ENCODE measurements around the gene POU6F2. TPM values are rescaled to one million over a fixed set of nuclear protein-coding genes. Genes with fewer than 3 reads are reported as not detected.
A peak's percentile ranks its signal among the peaks of the same experiment; 100 is the strongest.

Gene POU6F2
- total and polyA plus RNA-seq, 5 donors from 2014 or later: not detected

DNA sequence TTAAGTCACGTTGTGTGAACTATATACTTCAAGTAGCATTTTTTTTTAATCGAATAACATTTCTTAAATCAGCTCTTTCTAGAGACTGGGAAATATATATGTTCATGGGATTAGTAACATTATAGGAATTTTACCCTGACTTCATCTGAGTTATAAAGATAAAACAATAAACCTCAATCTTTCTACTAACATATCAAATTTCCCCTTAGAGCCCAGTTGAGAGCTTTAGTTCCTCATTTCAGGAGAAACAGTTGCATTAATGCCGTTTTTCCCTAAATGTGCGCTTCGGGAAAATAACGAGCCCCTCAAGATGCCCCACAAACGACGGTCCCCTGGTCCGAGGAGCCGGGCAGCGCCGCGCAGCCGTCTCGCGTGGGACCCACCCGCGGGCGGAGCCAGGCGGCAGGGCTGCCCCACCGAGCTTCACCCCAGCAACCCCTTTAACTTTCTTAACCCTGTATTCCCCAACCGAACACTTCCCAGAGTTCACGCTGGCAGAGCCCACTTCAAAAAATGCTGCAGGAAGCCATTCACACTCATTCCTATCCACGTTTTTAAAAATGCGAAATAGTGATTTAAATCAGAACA lies 436.0 kb downstream of the POU6F2 start:
- ATAC-seq (ENCODE audit: low read depth in 2 of 2) (no peak), DNase-seq (no peak)
- Mint-ChIP-seq H3K4me3 (peak overlapping the region; percentile 29 to 84 (median 81)), H3K27ac (no peak overlapping the region), H3K36me3 (no peaks in the 10 kb centered on the region), H3K4me1 (peaks cover 3 to 13% (median 6%) of the 10 kb centered on the region in 4 donors), H3K27me3 (peaks cover 50% of the 10 kb centered on the region), H3K9me3 (peaks cover 0 to 2% (median 0%) of the 10 kb centered on the region in 7 donors)
- H3K36me3 ChIP-seq (ENCODE audit: control insufficient read depth, insufficient read depth, low read length): no peaks in the 10 kb centered on the region
- no peak overlapping the region for H3K27ac ChIP-seq (ENCODE audit: insufficient read depth, low read length, poor library complexity, severe bottlenecking)
- H3K4me3 ChIP-seq (ENCODE audit: low read depth, low read length): peak overlapping the region; percentile 54
- no peaks in the 10 kb centered on the region for H3K9me3 ChIP-seq (ENCODE audit: control insufficient read depth in 2 of 2, low read length in 2 of 2)
- peaks cover 12% of the 10 kb centered on the region for H3K4me1 ChIP-seq (ENCODE audit: control insufficient read depth, insufficient read depth, low read length, poor library complexity, severe bottlenecking)
- peaks cover 16% of the 10 kb centered on the region for H3K27me3 ChIP-seq (ENCODE audit: control insufficient read depth, insufficient read depth, low read length)

DNA sequence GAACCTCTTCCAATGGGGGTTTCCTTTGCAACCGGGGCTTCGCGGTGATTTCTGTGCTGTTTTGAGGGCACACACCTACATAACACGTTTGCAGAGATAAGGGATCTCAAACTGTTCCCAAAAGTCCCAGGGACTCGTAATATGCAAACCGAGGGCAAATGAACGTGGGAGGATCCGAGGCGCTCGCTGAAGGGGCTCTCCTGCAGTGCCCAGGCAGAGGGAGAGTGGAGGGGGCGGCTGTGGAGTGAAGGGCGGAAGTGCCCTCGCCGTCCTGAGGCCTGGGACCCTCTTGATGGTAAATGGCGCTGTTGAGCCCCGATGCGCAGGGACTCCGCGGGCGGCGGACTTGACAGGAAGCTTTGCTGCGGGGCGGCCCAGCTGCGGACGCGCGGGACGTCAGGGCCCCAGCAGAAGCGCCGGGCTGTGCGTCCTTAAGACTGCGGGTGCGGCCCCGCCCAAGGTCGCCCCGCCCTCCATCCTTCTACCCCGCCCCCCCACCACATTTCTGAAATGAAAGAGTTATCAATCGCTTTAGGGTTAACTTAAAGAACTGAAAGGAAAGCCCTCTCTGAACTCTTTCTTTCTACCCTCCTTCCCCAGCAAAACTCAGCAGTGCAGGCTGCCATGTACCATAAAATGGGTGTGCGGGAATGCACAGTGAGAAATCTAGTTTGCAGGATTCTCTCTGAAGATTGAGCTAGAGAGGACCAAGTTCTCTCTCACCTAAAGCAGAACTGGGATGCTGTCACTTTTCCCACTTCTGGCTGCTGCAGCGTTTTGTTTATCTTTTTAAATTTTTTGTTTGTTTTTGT lies 436.7 kb downstream of the POU6F2 start:
- H3K9me3 ChIP-seq (ENCODE audit: control insufficient read depth in 2 of 2, low read length in 2 of 2): no peaks in the 10 kb centered on the region
- H3K27me3 ChIP-seq (ENCODE audit: control insufficient read depth, insufficient read depth, low read length): peaks cover 16% of the 10 kb centered on the region
- peaks cover 12% of the 10 kb centered on the region for H3K4me1 ChIP-seq (ENCODE audit: control insufficient read depth, insufficient read depth, low read length, poor library complexity, severe bottlenecking)
- DNase-seq (peak; percentile 2 to 79 (median 3)), ATAC-seq (ENCODE audit: low read depth in 2 of 2) (peak; percentile 52 to 54)
- peaks cover 50% of the 10 kb centered on the region for H3K27me3 Mint-ChIP-seq
- H3K4me1 Mint-ChIP-seq: peaks cover 3 to 13% (median 6%) of the 10 kb centered on the region in 4 donors
- no peaks in the 10 kb centered on the region for H3K36me3 ChIP-seq (ENCODE audit: control insufficient read depth, insufficient read depth, low read length)
- peaks cover 0 to 2% (median 0%) of the 10 kb centered on the region in 7 donors for H3K9me3 Mint-ChIP-seq
- no peaks in the 10 kb centered on the region for H3K36me3 Mint-ChIP-seq
- H3K27ac Mint-ChIP-seq: no peak overlapping the region
- no peak overlapping the region for H3K27ac ChIP-seq (ENCODE audit: insufficient read depth, low read length, poor library complexity, severe bottlenecking)
- peak overlapping the region in 3 of 4 donors; percentile 68 to 82 (median 80) for H3K4me3 Mint-ChIP-seq
- peak overlapping the region; percentile 54 for H3K4me3 ChIP-seq (ENCODE audit: low read depth, low read length)

DNA sequence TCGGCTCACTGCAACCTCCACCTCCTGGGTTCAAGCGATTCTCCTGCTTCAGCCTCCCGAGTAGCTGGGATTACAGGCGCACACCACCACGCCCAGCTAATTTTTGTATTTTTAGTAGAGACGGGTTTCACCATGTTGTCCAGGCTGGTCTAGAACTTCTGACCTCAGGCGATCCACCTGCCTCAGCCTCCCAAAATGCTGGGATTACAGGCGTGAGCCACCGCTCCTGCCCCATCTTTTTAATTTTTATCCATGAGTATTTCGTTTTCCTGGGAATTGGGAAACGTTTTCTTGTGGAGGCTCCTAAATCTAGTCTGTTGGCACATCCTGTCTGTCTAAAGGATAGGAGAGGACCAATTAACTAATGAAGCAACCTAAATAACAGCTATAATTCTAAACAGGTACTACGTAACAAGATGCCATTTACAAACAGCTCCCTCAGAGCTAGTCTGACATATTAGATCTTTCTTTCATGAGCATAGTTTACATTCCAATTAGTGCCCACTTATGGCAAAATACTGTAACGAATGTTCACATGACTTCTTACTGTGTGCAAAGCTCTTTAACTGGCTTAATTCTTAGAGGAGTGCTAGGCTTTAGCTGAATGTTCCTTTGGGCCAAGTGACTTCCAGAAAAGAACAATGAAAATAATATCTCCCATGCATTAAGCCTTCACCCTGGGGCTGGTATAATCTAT lies 437.5 kb downstream of the POU6F2 start:
- Histone ChIP-seq H3K4me3 (ENCODE audit: low read depth, low read length) (no peak overlapping the region), H3K27me3 (ENCODE audit: control insufficient read depth, insufficient read depth, low read length) (peaks cover 16% of the 10 kb centered on the region), H3K4me1 (ENCODE audit: control insufficient read depth, insufficient read depth, low read length, poor library complexity, severe bottlenecking) (peaks cover 12% of the 10 kb centered on the region), H3K36me3 (ENCODE audit: control insufficient read depth, insufficient read depth, low read length) (no peaks in the 10 kb centered on the region), H3K27ac (ENCODE audit: insufficient read depth, low read length, poor library complexity, severe bottlenecking) (no peak overlapping the region), H3K9me3 (ENCODE audit: control insufficient read depth in 2 of 2, low read length in 2 of 2) (no peaks in the 10 kb centered on the region)
- Mint-ChIP-seq H3K27me3 (peaks cover 43% of the 10 kb centered on the region), H3K36me3 (no peaks in the 10 kb centered on the region), H3K27ac (no peak overlapping the region), H3K9me3 (peaks cover 0 to 2% (median 0%) of the 10 kb centered on the region in 7 donors), H3K4me3 (peak overlapping the region in 3 of 4 donors; percentile 7 to 82 (median 62)), H3K4me1 (peaks cover 3 to 13% (median 6%) of the 10 kb centered on the region in 4 donors)
- no peak for DNase-seq
- no peak for ATAC-seq (ENCODE audit: low read depth in 2 of 2)

GRCh38 chr7:39416866-39417265 lies 439.2 kb downstream of the POU6F2 start:
- H3K4me1 Mint-ChIP-seq: peaks cover 3 to 13% (median 6%) of the 10 kb centered on the region in 4 donors
- peaks cover 12% of the 10 kb centered on the region for H3K4me1 ChIP-seq (ENCODE audit: control insufficient read depth, insufficient read depth, low read length, poor library complexity, severe bottlenecking)
- no peak for DNase-seq
- peaks cover 38% of the 10 kb centered on the region for H3K27me3 Mint-ChIP-seq
- no peaks in the 10 kb centered on the region for H3K9me3 Mint-ChIP-seq
- no peak overlapping the region for H3K27ac ChIP-seq (ENCODE audit: insufficient read depth, low read length, poor library complexity, severe bottlenecking)
- H3K9me3 ChIP-seq (ENCODE audit: control insufficient read depth in 2 of 2, low read length in 2 of 2): no peaks in the 10 kb centered on the region
- H3K36me3 ChIP-seq (ENCODE audit: control insufficient read depth, insufficient read depth, low read length): no peaks in the 10 kb centered on the region
- no peak overlapping the region for H3K4me3 Mint-ChIP-seq
- H3K27me3 ChIP-seq (ENCODE audit: control insufficient read depth, insufficient read depth, low read length): peaks cover 16% of the 10 kb centered on the region
- no peak overlapping the region for H3K27ac Mint-ChIP-seq
- no peaks in the 10 kb centered on the region for H3K36me3 Mint-ChIP-seq
- ATAC-seq (ENCODE audit: low read depth in 2 of 2): no peak
- no peak overlapping the region for H3K4me3 ChIP-seq (ENCODE audit: low read depth, low read length)

- ATAC-seq (ENCODE audit: low read depth in 2 of 2) (no peak), DNase-seq (no peak)
- Histone ChIP-seq H3K27me3 (ENCODE audit: control insufficient read depth, insufficient read depth, low read length) (peaks cover 16% of the 10 kb centered on the region), H3K27ac (ENCODE audit: insufficient read depth, low read length, poor library complexity, severe bottlenecking) (no peak overlapping the region), H3K36me3 (ENCODE audit: control insufficient read depth, insufficient read depth, low read length) (no peaks in the 10 kb centered on the region), H3K4me3 (ENCODE audit: low read depth, low read length) (no peak overlapping the region), H3K9me3 (ENCODE audit: control insufficient read depth in 2 of 2, low read length in 2 of 2) (no peaks in the 10 kb centered on the region), H3K4me1 (ENCODE audit: control insufficient read depth, insufficient read depth, low read length, poor library complexity, severe bottlenecking) (peaks cover 12% of the 10 kb centered on the region)
- Mint-ChIP-seq H3K27me3 (peaks cover 34% of the 10 kb centered on the region), H3K4me3 (no peak overlapping the region), H3K9me3 (no peaks in the 10 kb centered on the region), H3K4me1 (peaks cover 3 to 13% (median 6%) of the 10 kb centered on the region in 4 donors), H3K36me3 (no peaks in the 10 kb centered on the region), H3K27ac (no peak overlapping the region)
Measured at GRCh38 chr7:39417642-39418041, 439.9 kb downstream of the POU6F2 start.

DNA sequence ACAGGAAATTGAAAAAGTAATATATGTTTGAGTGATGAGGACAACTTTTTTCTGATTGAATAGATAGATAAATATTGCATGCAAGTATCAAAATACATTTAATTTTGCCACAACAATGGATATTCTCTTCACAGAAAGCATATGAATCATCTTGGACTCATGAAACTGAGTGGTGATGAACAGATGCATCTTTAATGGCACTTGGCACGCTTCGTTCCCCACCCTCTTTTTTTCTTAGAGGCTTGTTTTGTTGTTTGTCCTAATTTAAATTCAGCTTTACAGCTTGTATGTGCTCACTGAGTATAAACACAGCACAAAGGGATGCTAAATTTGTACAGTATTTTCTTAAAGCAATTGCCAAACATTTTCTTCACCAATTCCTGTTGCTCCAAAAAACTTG lies 443.5 kb downstream of the POU6F2 start:
- H3K4me3 Mint-ChIP-seq: no peak overlapping the region
- no peaks in the 10 kb centered on the region for H3K9me3 ChIP-seq (ENCODE audit: control insufficient read depth in 2 of 2, low read length in 2 of 2)
- DNase-seq: no peak
- no peaks in the 10 kb centered on the region for H3K9me3 Mint-ChIP-seq
- no peak overlapping the region for H3K27ac ChIP-seq (ENCODE audit: insufficient read depth, low read length, poor library complexity, severe bottlenecking)
- H3K36me3 ChIP-seq (ENCODE audit: control insufficient read depth, insufficient read depth, low read length): no peaks in the 10 kb centered on the region
- peaks cover 25% of the 10 kb centered on the region for H3K27me3 Mint-ChIP-seq
- no peaks in the 10 kb centered on the region for H3K36me3 Mint-ChIP-seq
- H3K4me1 Mint-ChIP-seq: no peaks in the 10 kb centered on the region
- no peak overlapping the region for H3K4me3 ChIP-seq (ENCODE audit: low read depth, low read length)
- no peak overlapping the region for H3K27ac Mint-ChIP-seq
- no peak for ATAC-seq (ENCODE audit: low read depth in 2 of 2)
- H3K27me3 ChIP-seq (ENCODE audit: control insufficient read depth, insufficient read depth, low read length): peaks cover 7% of the 10 kb centered on the region
- no peaks in the 10 kb centered on the region for H3K4me1 ChIP-seq (ENCODE audit: control insufficient read depth, insufficient read depth, low read length, poor library complexity, severe bottlenecking)

DNA sequence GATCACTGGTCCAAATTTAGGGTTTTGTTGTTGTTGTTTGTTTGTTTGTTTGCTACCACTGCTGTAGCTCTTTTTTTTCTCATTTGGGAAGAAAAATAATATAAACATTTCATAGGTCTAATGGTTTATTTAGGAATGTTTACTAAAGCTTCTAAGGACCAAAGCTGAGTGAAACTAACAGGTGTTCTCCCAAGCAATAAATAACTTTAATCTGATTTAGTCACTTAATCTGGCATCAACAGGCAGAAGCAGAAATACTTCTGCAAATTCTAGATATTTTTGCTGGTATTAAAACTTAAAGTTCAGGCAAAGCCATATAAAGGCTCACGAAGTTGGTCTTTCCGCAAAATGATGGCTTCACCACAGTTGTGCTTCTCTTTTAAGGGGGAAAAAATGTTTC lies 444.0 kb downstream of the POU6F2 start:
- H3K4me1 Mint-ChIP-seq: no peaks in the 10 kb centered on the region
- no peaks in the 10 kb centered on the region for H3K36me3 Mint-ChIP-seq
- H3K9me3 Mint-ChIP-seq: no peaks in the 10 kb centered on the region
- no peak overlapping the region for H3K27ac Mint-ChIP-seq
- H3K4me3 ChIP-seq (ENCODE audit: low read depth, low read length): no peak overlapping the region
- H3K36me3 ChIP-seq (ENCODE audit: control insufficient read depth, insufficient read depth, low read length): no peaks in the 10 kb centered on the region
- H3K27ac ChIP-seq (ENCODE audit: insufficient read depth, low read length, poor library complexity, severe bottlenecking): no peak overlapping the region
- H3K9me3 ChIP-seq (ENCODE audit: control insufficient read depth in 2 of 2, low read length in 2 of 2): no peaks in the 10 kb centered on the region
- ATAC-seq (ENCODE audit: low read depth in 2 of 2) (no peak), DNase-seq (no peak)
- peaks cover 5% of the 10 kb centered on the region for H3K27me3 ChIP-seq (ENCODE audit: control insufficient read depth, insufficient read depth, low read length)
- H3K27me3 Mint-ChIP-seq: peaks cover 24% of the 10 kb centered on the region
- H3K4me1 ChIP-seq (ENCODE audit: control insufficient read depth, insufficient read depth, low read length, poor library complexity, severe bottlenecking): no peaks in the 10 kb centered on the region
- no peak overlapping the region for H3K4me3 Mint-ChIP-seq

Data from CD4-positive, CD25-positive, alpha-beta regulatory T cell (primary cell).